ENCODE measurements around the gene TULP1. TPM values are rescaled to one million over a fixed set of nuclear protein-coding genes. Genes with fewer than 3 reads are reported as not detected.

Gene TULP1
- total and polyA plus RNA-seq, 10 donors = 0.03 to 0.09 (median 0.04) TPM; not detected in 7

DNA sequence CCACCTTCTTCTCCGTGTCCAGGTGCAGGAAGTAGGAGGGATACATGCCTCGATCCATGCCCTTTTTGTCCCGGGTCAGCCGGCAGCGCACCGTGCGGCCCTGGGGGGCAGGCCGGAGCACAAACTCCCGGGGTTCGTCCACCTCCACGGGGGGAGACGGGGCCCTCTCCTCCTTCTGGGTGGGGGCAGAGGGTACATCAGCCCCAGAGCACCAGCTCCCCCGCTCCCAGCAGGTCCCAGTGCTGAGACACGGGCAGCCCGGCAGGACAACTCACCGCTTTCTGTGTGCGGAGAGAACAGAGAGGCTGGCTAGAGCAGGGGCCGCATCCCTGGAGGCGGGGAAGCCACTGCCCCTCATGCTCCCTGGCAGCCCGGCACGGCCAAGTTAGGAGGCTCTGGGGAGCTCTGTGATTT lies 6.7 kb downstream of the TULP1 start:
- intact Hi-C loops (cut with DNase I; ENCODE audit: low total_unique reads) = no loop called here
- H3K27me3 ChIP-seq (replicated peaks in 1 of 7) = peaks cover 0 to 79% (median 15%) of the 10 kb centered on the region in 7 donors
- WGBS, 5 donors = 66 to 80% (median 75%) methylated on average over 18 to 21 of the region's 21 CpGs

GRCh38 chr6:35503534-35503933 lies 9.2 kb downstream of the TULP1 start:
- TF ChIP-seq, protein P1, sequence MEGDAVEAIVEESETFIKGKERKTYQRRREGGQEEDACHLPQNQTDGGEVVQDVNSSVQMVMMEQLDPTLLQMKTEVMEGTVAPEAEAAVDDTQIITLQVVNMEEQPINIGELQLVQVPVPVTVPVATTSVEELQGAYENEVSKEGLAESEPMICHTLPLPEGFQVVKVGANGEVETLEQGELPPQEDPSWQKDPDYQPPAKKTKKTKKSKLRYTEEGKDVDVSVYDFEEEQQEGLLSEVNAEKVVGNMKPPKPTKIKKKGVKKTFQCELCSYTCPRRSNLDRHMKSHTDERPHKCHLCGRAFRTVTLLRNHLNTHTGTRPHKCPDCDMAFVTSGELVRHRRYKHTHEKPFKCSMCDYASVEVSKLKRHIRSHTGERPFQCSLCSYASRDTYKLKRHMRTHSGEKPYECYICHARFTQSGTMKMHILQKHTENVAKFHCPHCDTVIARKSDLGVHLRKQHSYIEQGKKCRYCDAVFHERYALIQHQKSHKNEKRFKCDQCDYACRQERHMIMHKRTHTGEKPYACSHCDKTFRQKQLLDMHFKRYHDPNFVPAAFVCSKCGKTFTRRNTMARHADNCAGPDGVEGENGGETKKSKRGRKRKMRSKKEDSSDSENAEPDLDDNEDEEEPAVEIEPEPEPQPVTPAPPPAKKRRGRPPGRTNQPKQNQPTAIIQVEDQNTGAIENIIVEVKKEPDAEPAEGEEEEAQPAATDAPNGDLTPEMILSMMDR (IDR thresholded peaks at IDR 0.05 in 8 of 11, conservative IDR thresholded peaks at IDR 0.05 in 3 of 11) = no peak
- no peak for TF ChIP-seq POLR2A (IDR thresholded peaks at IDR 0.05)
- no peak for TF ChIP-seq POLR2AphosphoS5 (IDR thresholded peaks at IDR 0.05)
- Histone ChIP-seq H3K4me3 (no peak overlapping the region), H3K27ac (no peak overlapping the region), H3K27me3 (replicated peaks in 1 of 7) (peaks cover 0 to 81% (median 18%) of the 10 kb centered on the region in 7 donors), H3K36me3 (no peaks in the 10 kb centered on the region), H3K9me3 (no peaks in the 10 kb centered on the region), H3K4me1 (peaks cover 0 to 2% (median under 1%) of the 10 kb centered on the region in 6 donors)
- intact Hi-C loops (cut with DNase I; ENCODE audit: low total_unique reads) = no loop called here
- no peak for DNase-seq
- WGBS, 5 donors = 14 to 34% (median 22%) methylated on average over 6 to 15 of the region's 15 CpGs

More for the DNA sequence above, 6.7 kb downstream of the TULP1 start:
- Histone ChIP-seq H3K4me3 (no peak overlapping the region), H3K36me3 (no peaks in the 10 kb centered on the region), H3K4me1 (no peaks in the 10 kb centered on the region), H3K27ac (no peak overlapping the region), H3K9me3 (no peaks in the 10 kb centered on the region)
- TF ChIP-seq POLR2AphosphoS5 (IDR thresholded peaks at IDR 0.05) (no peak), POLR2A (IDR thresholded peaks at IDR 0.05) (no peak)
- TF ChIP-seq, protein P1 (IDR thresholded peaks at IDR 0.05 in 8 of 11, conservative IDR thresholded peaks at IDR 0.05 in 3 of 11) = no peak
- DNase-seq = no peak

- intact Hi-C loops (cut with DNase I; ENCODE audit: low total_unique reads) = no loop called here
- H3K36me3 ChIP-seq = no peaks in the 10 kb centered on the region
- peaks cover 5 to 17% (median 13%) of the 10 kb centered on the region in 6 donors for H3K4me1 ChIP-seq
- no peak for DNase-seq
- no peak overlapping the region for H3K27ac ChIP-seq
- peaks cover 0 to 98% (median 33%) of the 10 kb centered on the region in 7 donors for H3K27me3 ChIP-seq (replicated peaks in 1 of 7)
- TF ChIP-seq POLR2AphosphoS5 (IDR thresholded peaks at IDR 0.05) = no peak
- TF ChIP-seq, protein P1 (IDR thresholded peaks at IDR 0.05 in 8 of 11, conservative IDR thresholded peaks at IDR 0.05 in 3 of 11) = no peak
- TF ChIP-seq POLR2A (IDR thresholded peaks at IDR 0.05) = no peak
- WGBS, 5 donors = 86 to 100% (median 94%) methylated on average over 2 of the region's 2 CpGs
- no peaks in the 10 kb centered on the region for H3K9me3 ChIP-seq
- no peak overlapping the region for H3K4me3 ChIP-seq
These were observed 10.9 kb downstream of the TULP1 start for GRCh38 chr6:35501784-35502183.

- DNase-seq = no peak
- 78 to 92% (median 89%) methylated on average over 5 to 6 of the region's 6 CpGs for WGBS, 5 donors
- no peaks in the 10 kb centered on the region for H3K9me3 ChIP-seq
- no peak overlapping the region for H3K27ac ChIP-seq
- TF ChIP-seq POLR2A (IDR thresholded peaks at IDR 0.05) (no peak), POLR2AphosphoS5 (IDR thresholded peaks at IDR 0.05) (no peak)
- TF ChIP-seq, protein P1 (IDR thresholded peaks at IDR 0.05 in 8 of 11, conservative IDR thresholded peaks at IDR 0.05 in 3 of 11) = no peak
- intact Hi-C loops (cut with DNase I; ENCODE audit: low total_unique reads) = no loop called here
- no peaks in the 10 kb centered on the region for H3K36me3 ChIP-seq
- H3K4me1 ChIP-seq = peaks cover 5 to 27% (median 21%) of the 10 kb centered on the region in 6 donors
- peaks cover 0 to 99% (median 30%) of the 10 kb centered on the region in 7 donors for H3K27me3 ChIP-seq (replicated peaks in 1 of 7)
- no peak overlapping the region for H3K4me3 ChIP-seq
These were observed 11.9 kb downstream of the TULP1 start for GRCh38 chr6:35500782-35501181.
